ENCODE measurements around the gene BNIP3. TPM values are rescaled to one million over a fixed set of nuclear protein-coding genes. Genes with fewer than 3 reads are reported as not detected.

The BNIP3 gene, protein sequence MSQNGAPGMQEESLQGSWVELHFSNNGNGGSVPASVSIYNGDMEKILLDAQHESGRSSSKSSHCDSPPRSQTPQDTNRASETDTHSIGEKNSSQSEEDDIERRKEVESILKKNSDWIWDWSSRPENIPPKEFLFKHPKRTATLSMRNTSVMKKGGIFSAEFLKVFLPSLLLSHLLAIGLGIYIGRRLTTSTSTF
- total RNA-seq (2013), result 4.9 TPM
- 1 to 10 TPM; 3.2 to 7.2 (median 4.6) TPM for polyA plus RNA-seq
- 1.7 and 2.4 TPM in 2 replicates for polyA minus RNA-seq
- 0.92 to 58.3 (median 3.3) reads per million in 11 experiments for total RNA-seq

DNA sequence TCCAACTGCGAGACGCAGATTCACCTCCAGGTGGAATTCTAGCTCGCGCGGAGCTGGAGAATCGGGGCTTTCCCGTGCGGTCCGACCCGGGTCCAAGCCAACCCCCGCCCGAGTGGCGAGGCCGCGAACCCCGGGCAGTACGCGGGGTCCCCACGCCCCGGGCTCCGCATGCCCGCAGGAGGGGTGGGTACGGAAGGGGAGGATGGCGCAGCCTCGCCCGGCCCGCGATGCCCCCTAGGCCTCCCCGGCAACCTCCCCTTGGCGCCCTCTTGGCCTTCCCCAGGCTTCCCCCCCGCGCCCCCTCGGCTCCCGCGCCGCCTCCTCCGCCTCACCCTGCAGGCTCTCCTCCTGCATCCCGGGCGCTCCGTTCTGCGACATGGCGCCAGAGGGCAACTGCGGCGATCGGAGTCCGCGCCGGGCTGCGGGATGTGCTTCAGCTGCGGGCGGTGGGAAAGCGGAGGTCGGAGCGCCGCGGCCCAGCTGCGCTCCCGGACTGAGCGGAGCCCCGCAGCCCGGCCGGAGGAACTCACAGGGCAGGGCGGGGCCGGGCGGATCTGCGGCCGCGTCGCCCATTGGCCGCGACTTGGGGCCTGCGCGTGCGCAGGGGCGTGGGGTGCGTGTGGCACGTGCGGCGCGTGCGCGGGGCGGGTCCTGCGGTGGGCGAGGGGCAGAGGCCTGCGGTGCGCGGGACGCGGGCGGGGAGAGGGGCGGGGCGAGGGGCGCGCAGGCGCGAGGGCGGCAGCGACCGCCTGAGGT lies at the start of gene BNIP3:
TSS of gene BNIP3 (minus strand) at position 495 of the 756 bp plus-strand sequence. CDS start at position 378, 117 bp downstream.
- H2AFZ ChIP-seq (ENCODE audit: insufficient read depth, low read depth, low read length, poor library complexity, severe bottlenecking), result peak within 1 kb of the TSS; percentile 82
- WGBS (ENCODE audit: insufficient coverage), result under 1% methylated on average over 98 of the region's 100 CpGs
- no peaks in the 10 kb centered on the region for H3K79me2 ChIP-seq (ENCODE audit: insufficient read depth, low read length)
- no peaks in the 10 kb centered on the region for H4K20me1 ChIP-seq (ENCODE audit: insufficient read depth, low read length)
- H3K27ac Mint-ChIP-seq, result no peak within 1 kb of the TSS
- H3K4me3 Mint-ChIP-seq, result peak within 1 kb of the TSS; percentile 82 to 89
- peaks cover 31 to 70% of the 10 kb centered on the region in 2 donors for H3K27me3 ChIP-seq (ENCODE audit: control insufficient read depth in 2 of 2, insufficient read depth in 2 of 2, low read length in 2 of 2)
- TF ChIP-seq, protein P1, sequence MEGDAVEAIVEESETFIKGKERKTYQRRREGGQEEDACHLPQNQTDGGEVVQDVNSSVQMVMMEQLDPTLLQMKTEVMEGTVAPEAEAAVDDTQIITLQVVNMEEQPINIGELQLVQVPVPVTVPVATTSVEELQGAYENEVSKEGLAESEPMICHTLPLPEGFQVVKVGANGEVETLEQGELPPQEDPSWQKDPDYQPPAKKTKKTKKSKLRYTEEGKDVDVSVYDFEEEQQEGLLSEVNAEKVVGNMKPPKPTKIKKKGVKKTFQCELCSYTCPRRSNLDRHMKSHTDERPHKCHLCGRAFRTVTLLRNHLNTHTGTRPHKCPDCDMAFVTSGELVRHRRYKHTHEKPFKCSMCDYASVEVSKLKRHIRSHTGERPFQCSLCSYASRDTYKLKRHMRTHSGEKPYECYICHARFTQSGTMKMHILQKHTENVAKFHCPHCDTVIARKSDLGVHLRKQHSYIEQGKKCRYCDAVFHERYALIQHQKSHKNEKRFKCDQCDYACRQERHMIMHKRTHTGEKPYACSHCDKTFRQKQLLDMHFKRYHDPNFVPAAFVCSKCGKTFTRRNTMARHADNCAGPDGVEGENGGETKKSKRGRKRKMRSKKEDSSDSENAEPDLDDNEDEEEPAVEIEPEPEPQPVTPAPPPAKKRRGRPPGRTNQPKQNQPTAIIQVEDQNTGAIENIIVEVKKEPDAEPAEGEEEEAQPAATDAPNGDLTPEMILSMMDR (IDR thresholded peaks at IDR 0.05), result no peak
- peak within 1 kb of the TSS; percentile 78 for H3K4me2 ChIP-seq (replicated peaks; ENCODE audit: extremely low read depth, low read length, poor library complexity, severe bottlenecking)
- peak within 1 kb of the TSS; percentile 56 for H3K9ac ChIP-seq (ENCODE audit: insufficient read depth, low read length, poor library complexity, severe bottlenecking)
- peaks cover 10 to 19% of the 10 kb centered on the region in 2 donors for H3K4me1 ChIP-seq (ENCODE audit: control insufficient read depth in 1 of 2, insufficient read depth in 2 of 2, low read length in 2 of 2)
- peaks cover 54 to 78% (median 58%) of the 10 kb centered on the region in 3 donors for H3K27me3 Mint-ChIP-seq (ENCODE audit: low read depth in 3 of 3)
- peaks cover 0 to 21% (median 10%) of the 10 kb centered on the region in 7 donors for H3K9me3 Mint-ChIP-seq
- H3K27ac ChIP-seq (ENCODE audit: low read depth in 1 of 2, low read length in 2 of 2), result no peak within 1 kb of the TSS
- H3K9me3 ChIP-seq (replicated peaks in 1 of 2; ENCODE audit: control insufficient read depth in 1 of 2, insufficient read depth in 1 of 2, low read length in 2 of 2), result peaks cover 0 to 11% of the 10 kb centered on the region in 2 donors
- H3K4me3 ChIP-seq (replicated peaks in 1 of 3; ENCODE audit: low read depth in 2 of 3, low read length in 3 of 3), result peak within 1 kb of the TSS; percentile 33 to 76 (median 67)
- intact Hi-C loops (cut with micrococcal nuclease), result no loop called here
- H3K36me3 ChIP-seq (replicated peaks in 1 of 2; ENCODE audit: control insufficient read depth in 1 of 2, insufficient read depth in 2 of 2, low read length in 2 of 2), result no peaks in the 10 kb centered on the region
- H3K36me3 Mint-ChIP-seq, result peaks cover 0 to 9% of the 10 kb centered on the region in 2 donors
- peak; percentile 72 to 88 (median 77) for DNase-seq
- peaks cover 13% of the 10 kb centered on the region for H3K4me1 Mint-ChIP-seq

DNA sequence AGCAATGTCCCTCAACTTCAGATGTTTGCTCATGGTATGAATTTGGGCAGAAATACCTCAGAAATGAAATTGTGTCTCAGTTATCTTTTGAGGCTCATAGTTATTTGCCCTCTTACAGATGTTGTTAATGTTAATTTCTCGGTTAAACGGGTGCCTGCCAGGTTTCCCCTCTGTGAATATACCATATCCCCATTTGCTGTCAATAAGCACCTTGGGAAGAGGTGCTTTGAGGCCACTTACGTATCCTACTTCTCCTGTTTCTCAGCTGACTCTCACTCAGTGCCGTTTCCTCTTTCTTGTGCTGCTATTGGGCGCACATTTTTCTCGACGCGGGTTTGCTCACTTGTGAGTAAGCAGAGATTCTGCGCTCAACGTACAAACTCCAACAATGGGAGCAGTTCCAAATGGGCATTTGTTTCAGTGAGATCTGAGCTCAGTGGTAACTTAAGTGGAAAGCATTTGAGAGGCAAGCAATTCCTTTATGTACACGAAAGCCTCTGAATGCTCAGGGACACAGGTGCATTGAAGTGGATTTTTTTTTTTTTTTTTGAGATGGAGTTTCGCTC lies 49.3 kb upstream of the BNIP3 start:
- Histone ChIP-seq H3K9ac (ENCODE audit: insufficient read depth, low read length, poor library complexity, severe bottlenecking) (no peak overlapping the region), H3K9me3 (replicated peaks in 1 of 2; ENCODE audit: control insufficient read depth in 1 of 2, insufficient read depth in 1 of 2, low read length in 2 of 2) (no peaks in the 10 kb centered on the region), H3K4me1 (ENCODE audit: control insufficient read depth in 1 of 2, insufficient read depth in 2 of 2, low read length in 2 of 2) (no peaks in the 10 kb centered on the region), H4K20me1 (ENCODE audit: insufficient read depth, low read length) (no peaks in the 10 kb centered on the region), H3K27me3 (ENCODE audit: control insufficient read depth in 2 of 2, insufficient read depth in 2 of 2, low read length in 2 of 2) (peaks cover 4 to 28% of the 10 kb centered on the region in 2 donors), H3K79me2 (ENCODE audit: insufficient read depth, low read length) (no peaks in the 10 kb centered on the region), H3K36me3 (replicated peaks in 1 of 2; ENCODE audit: control insufficient read depth in 1 of 2, insufficient read depth in 2 of 2, low read length in 2 of 2) (no peaks in the 10 kb centered on the region), H3K27ac (ENCODE audit: low read depth in 1 of 2, low read length in 2 of 2) (no peak overlapping the region), H2AFZ (ENCODE audit: insufficient read depth, low read depth, low read length, poor library complexity, severe bottlenecking) (no peak overlapping the region), H3K4me2 (replicated peaks; ENCODE audit: extremely low read depth, low read length, poor library complexity, severe bottlenecking) (no peak overlapping the region), H3K4me3 (replicated peaks in 1 of 3; ENCODE audit: low read depth in 2 of 3, low read length in 3 of 3) (no peak overlapping the region)
- H3K36me3 Mint-ChIP-seq, result no peaks in the 10 kb centered on the region
- no peak overlapping the region for H3K4me3 Mint-ChIP-seq
- no peak overlapping the region for H3K27ac Mint-ChIP-seq
- peaks cover 31 to 55% (median 37%) of the 10 kb centered on the region in 3 donors for H3K27me3 Mint-ChIP-seq (ENCODE audit: low read depth in 3 of 3)
- WGBS (ENCODE audit: insufficient coverage), result 74% methylated on average over 7 of the region's 12 CpGs
- no peaks in the 10 kb centered on the region for H3K4me1 Mint-ChIP-seq
- DNase-seq, result no peak
- TF ChIP-seq, protein P1 (IDR thresholded peaks at IDR 0.05), result no peak
- H3K9me3 Mint-ChIP-seq, result peaks cover 0 to 7% (median 0%) of the 10 kb centered on the region in 7 donors
- intact Hi-C loops (cut with micrococcal nuclease), result no loop called here

Measured in CD14-positive monocyte (primary cell).